Progenitor cell of endocrine pancreas (in vitro differentiated cells): ENCODE measurements around the gene LINC00305. TPM values are rescaled to one million over a fixed set of nuclear protein-coding genes. Genes with fewer than 3 reads are reported as not detected.

Experiments
- DNase-seq: peaks from one replicate; pipeline ENCODE4 v3.0.0; 2021; ENCODE audit warnings: low spot score; ENCODE audit not compliant: unreplicated experiment
- H3K27ac Mint-ChIP-seq: 2 replicates; pipeline ENCODE4 v1.8.0; 2021; ENCODE audit warnings: mild to moderate bottlenecking, moderate library complexity, mixed read lengths
- H3K27me3 Mint-ChIP-seq: 2 replicates; pipeline ENCODE4 v1.8.0; 2021; ENCODE audit warnings: mixed read lengths
- H3K36me3 Mint-ChIP-seq: 2 replicates; pipeline ENCODE4 v1.8.0; 2022; ENCODE audit warnings: mixed read lengths; ENCODE audit not compliant: insufficient read depth
- H3K4me1 Mint-ChIP-seq: 2 replicates; pipeline ENCODE4 v1.8.0; 2021; ENCODE audit warnings: low read depth, mixed read lengths
- H3K4me3 Mint-ChIP-seq: 2 replicates; pipeline ENCODE4 v1.8.0; 2021; ENCODE audit warnings: low read depth, mild to moderate bottlenecking, moderate library complexity, mixed read lengths
- H3K9me3 Mint-ChIP-seq: 2 replicates; pipeline ENCODE4 v1.8.0; 2021; ENCODE audit warnings: low read depth, mixed read lengths
- CTCF ChIP-seq: fragments of 200-600 bp; sonication (generic); IDR thresholded peaks from one replicate; pipeline ENCODE4 v1.5.0; 2021; ENCODE audit warnings: antibody characterized with exemption, mild to moderate bottlenecking; ENCODE audit not compliant: unreplicated experiment
- total RNA-seq: library from RNA; stranded (reverse); gene quantifications from 2 replicates; pipeline ENCODE4 v1.2.1, GENCODE V29; 2021

LINC00305 gene
- total RNA-seq, 1 donor from 2014 or later, result 1.6 TPM

- DNase-seq, result no peak
- Mint-ChIP-seq H3K27me3 (no peaks in the 10 kb centered on the region), H3K4me1 (peaks cover 12% of the 10 kb centered on the region), H3K4me3 (no peak overlapping the region), H3K36me3 (peaks cover under 1% of the 10 kb centered on the region), H3K9me3 (peaks cover 2% of the 10 kb centered on the region), H3K27ac (no peak overlapping the region)
- TF ChIP-seq CTCF, result no peak
These were observed 18.6 kb upstream of the LINC00305 start for GRCh38 chr18:64167408-64167925.

GRCh38 chr18:64165906-64166305 is 17.0 kb upstream of the LINC00305 start:
- no peaks in the 10 kb centered on the region for H3K9me3 Mint-ChIP-seq
- H3K27me3 Mint-ChIP-seq, result no peaks in the 10 kb centered on the region
- H3K27ac Mint-ChIP-seq, result no peak overlapping the region
- peaks cover 13% of the 10 kb centered on the region for H3K4me1 Mint-ChIP-seq
- DNase-seq, result no peak
- no peaks in the 10 kb centered on the region for H3K36me3 Mint-ChIP-seq
- no peak for TF ChIP-seq CTCF
- no peak overlapping the region for H3K4me3 Mint-ChIP-seq

GRCh38 chr18:64164883-64165282 is 16.0 kb upstream of the LINC00305 start:
- no peaks in the 10 kb centered on the region for H3K36me3 Mint-ChIP-seq
- H3K27me3 Mint-ChIP-seq, result no peaks in the 10 kb centered on the region
- no peaks in the 10 kb centered on the region for H3K9me3 Mint-ChIP-seq
- H3K27ac Mint-ChIP-seq, result no peak overlapping the region
- no peak for TF ChIP-seq CTCF
- H3K4me3 Mint-ChIP-seq, result no peak overlapping the region
- H3K4me1 Mint-ChIP-seq, result peaks cover 13% of the 10 kb centered on the region
- DNase-seq, result no peak

GRCh38 chr18:64149916-64150438 is 1.1 kb upstream of the LINC00305 start:
- H3K9me3 Mint-ChIP-seq, result no peaks in the 10 kb centered on the region
- DNase-seq, result no peak
- TF ChIP-seq CTCF, result no peak
- H3K36me3 Mint-ChIP-seq, result no peaks in the 10 kb centered on the region
- no peaks in the 10 kb centered on the region for H3K27me3 Mint-ChIP-seq
- H3K27ac Mint-ChIP-seq, result no peak overlapping the region
- H3K4me3 Mint-ChIP-seq, result no peak overlapping the region
- H3K4me1 Mint-ChIP-seq, result peaks cover 7% of the 10 kb centered on the region

DNA sequence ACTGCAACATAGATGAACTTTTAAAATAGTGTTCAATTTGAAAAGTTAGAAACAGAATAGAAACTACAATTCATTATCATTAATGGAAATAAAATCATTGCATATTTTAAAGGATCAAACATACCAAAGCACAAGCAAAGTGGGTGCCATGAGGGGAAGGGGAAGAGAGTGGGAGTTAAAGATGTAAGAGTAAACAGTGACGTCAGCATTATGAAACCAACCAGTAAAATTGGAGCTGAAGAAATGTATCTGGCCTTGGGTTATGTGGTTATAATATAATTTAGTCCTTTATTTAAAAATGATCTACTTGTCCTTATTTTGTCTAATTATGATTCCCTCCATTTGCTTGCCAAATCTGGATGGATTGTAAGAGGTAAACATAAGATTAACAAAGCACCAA is 6.0 kb downstream of the LINC00305 start:
- Mint-ChIP-seq H3K36me3 (no peaks in the 10 kb centered on the region), H3K27ac (no peak overlapping the region), H3K4me3 (no peak overlapping the region), H3K9me3 (no peaks in the 10 kb centered on the region), H3K27me3 (no peaks in the 10 kb centered on the region), H3K4me1 (peaks cover 24% of the 10 kb centered on the region)
- no peak for DNase-seq
- no peak for TF ChIP-seq CTCF
